ENCODE data around the gene ETV3L. TPM values are rescaled to one million over a fixed set of nuclear protein-coding genes. Genes with fewer than 3 reads are reported as not detected.

Gene ETV3L
- total RNA-seq, 2 donors from 2014 or later, result not detected

- DNase-seq (peak in 1 of 4 donors; percentile 13), ATAC-seq (no peak)
- H3K9me3 ChIP-seq, result no peaks in the 10 kb centered on the region
- H3K4me1 ChIP-seq, result no peaks in the 10 kb centered on the region
- H3K4me3 ChIP-seq, result no peak overlapping the region
- 45 to 48% methylated on average over 5 of the region's 5 CpGs for WGBS, 2 donors
- no peaks in the 10 kb centered on the region for H3K27me3 ChIP-seq
- intact Hi-C loops (cut with DNase I), result no loop called here
- no peak overlapping the region for H3K27ac ChIP-seq
- TF ChIP-seq CTCF (IDR thresholded peaks at IDR 0.05) (no peak), POLR2A (IDR thresholded peaks at IDR 0.05) (no peak)
- no peaks in the 10 kb centered on the region for H3K36me3 ChIP-seq (replicated peaks in 1 of 2; ENCODE audit: insufficient read depth in 1 of 2, low read depth in 2 of 2)
Observed at GRCh38 chr1:157084720-157085119, 14.9 kb downstream of the ETV3L start.

- H3K27me3 ChIP-seq, result no peaks in the 10 kb centered on the region
- DNase-seq (no peak), ATAC-seq (no peak)
- H3K4me1 ChIP-seq, result no peaks in the 10 kb centered on the region
- H3K4me3 ChIP-seq, result no peak overlapping the region
- 71 to 81% methylated on average over 5 of the region's 5 CpGs for WGBS, 2 donors
- intact Hi-C loops (cut with DNase I), result no loop called here
- no peaks in the 10 kb centered on the region for H3K9me3 ChIP-seq
- TF ChIP-seq POLR2A (IDR thresholded peaks at IDR 0.05) (no peak), CTCF (IDR thresholded peaks at IDR 0.05) (no peak)
- H3K36me3 ChIP-seq (replicated peaks in 1 of 2; ENCODE audit: insufficient read depth in 1 of 2, low read depth in 2 of 2), result no peaks in the 10 kb centered on the region
- no peak overlapping the region for H3K27ac ChIP-seq
Observed at GRCh38 chr1:157081707-157082106, 17.9 kb downstream of the ETV3L start.

GRCh38 chr1:157080714-157081113 is 18.9 kb downstream of the ETV3L start:
- Histone ChIP-seq H3K27ac (no peak overlapping the region), H3K4me1 (no peaks in the 10 kb centered on the region), H3K9me3 (no peaks in the 10 kb centered on the region), H3K27me3 (no peaks in the 10 kb centered on the region), H3K4me3 (no peak overlapping the region), H3K36me3 (replicated peaks in 1 of 2; ENCODE audit: insufficient read depth in 1 of 2, low read depth in 2 of 2) (no peaks in the 10 kb centered on the region)
- no peak for TF ChIP-seq CTCF (IDR thresholded peaks at IDR 0.05)
- no peak for TF ChIP-seq POLR2A (IDR thresholded peaks at IDR 0.05)
- ATAC-seq (no peak), DNase-seq (no peak)
- 74 to 88% methylated on average over 7 to 10 of the region's 10 CpGs for WGBS, 2 donors
- intact Hi-C loops (cut with DNase I), result no loop called here

- Histone ChIP-seq H3K9me3 (no peaks in the 10 kb centered on the region), H3K4me3 (no peak overlapping the region), H3K36me3 (replicated peaks in 1 of 2; ENCODE audit: insufficient read depth in 1 of 2, low read depth in 2 of 2) (no peaks in the 10 kb centered on the region), H3K4me1 (peaks cover 7% of the 10 kb centered on the region), H3K27me3 (no peaks in the 10 kb centered on the region), H3K27ac (no peak overlapping the region)
- intact Hi-C loops (cut with DNase I), result no loop called here
- ATAC-seq (no peak), DNase-seq (no peak)
- TF ChIP-seq POLR2A (IDR thresholded peaks at IDR 0.05) (no peak), CTCF (IDR thresholded peaks at IDR 0.05) (no peak)
- WGBS, 2 donors, result 94 to 96% methylated on average over 1 of the region's 1 CpG
Observed at GRCh38 chr1:157077394-157077793, 22.2 kb downstream of the ETV3L start.

GRCh38 chr1:157073944-157074685 is 25.5 kb downstream of the ETV3L start:
- intact Hi-C loops (cut with DNase I), result no loop called here
- H3K27ac ChIP-seq, result no peak overlapping the region
- ATAC-seq (peak; percentile 64), DNase-seq (peak; percentile 75 to 82 (median 78))
- no peaks in the 10 kb centered on the region for H3K27me3 ChIP-seq
- H3K4me3 ChIP-seq, result no peak overlapping the region
- H3K4me1 ChIP-seq, result peaks cover 7% of the 10 kb centered on the region
- WGBS, 2 donors, result 24 to 38% methylated on average over 16 to 35 of the region's 35 CpGs
- TF ChIP-seq POLR2A (IDR thresholded peaks at IDR 0.05) (no peak), CTCF (IDR thresholded peaks at IDR 0.05) (peak; percentile 45 to 71 (median 61))
- no peaks in the 10 kb centered on the region for H3K36me3 ChIP-seq (replicated peaks in 1 of 2; ENCODE audit: insufficient read depth in 1 of 2, low read depth in 2 of 2)
- no peaks in the 10 kb centered on the region for H3K9me3 ChIP-seq

Data from body of pancreas (tissue), 4 donors.